Activated B cell treated with CpG ODN at 0.5 μM for 24 hours (primary cell): Measurements from ENCODE around the gene DAB1. TPM values are rescaled to one million over a fixed set of nuclear protein-coding genes. Genes with fewer than 3 reads are reported as not detected.

ENCODE experiments used
- ATAC-seq: fragments of 200-7000 bp; cut with Tn5 transposase; one replicate; pipeline ENCODE4 v1.10.0; 2021; ENCODE audit warnings: low read depth, mild to moderate bottlenecking, moderate library complexity
- CTCF ChIA-PET: fragments of 350-600 bp; sonication (Branson Sonifier 250); formaldehyde crosslinking; loops from one replicate; lab custom pipeline; 2021; ENCODE audit warnings: antibody characterized with exemption; lab: Charles Lee
- POLR2A ChIA-PET: fragments of 350-600 bp; sonication (Branson Sonifier 250); formaldehyde crosslinking; loops from one replicate; lab custom pipeline; 2021; ENCODE audit warnings: antibody characterized with exemption; lab: Charles Lee
- DNase-seq: peaks from one replicate; pipeline ENCODE4 v3.0.0; 2022
- H3K27ac Mint-ChIP-seq: one replicate; pipeline ENCODE4 v1.8.0; 2020; ENCODE audit warnings: mixed read lengths
- H3K27me3 Mint-ChIP-seq: one replicate; pipeline ENCODE4 v1.8.0; 2021; ENCODE audit warnings: mixed read lengths
- H3K36me3 Mint-ChIP-seq: one replicate; pipeline ENCODE4 v1.8.0; 2021; ENCODE audit warnings: low read depth, mixed read lengths
- H3K4me1 Mint-ChIP-seq: one replicate; pipeline ENCODE4 v1.8.0; 2021; ENCODE audit warnings: mixed read lengths
- H3K4me3 Mint-ChIP-seq: one replicate; pipeline ENCODE4 v1.8.0; 2020; ENCODE audit warnings: mild to moderate bottlenecking, mixed read lengths
- H3K9me3 Mint-ChIP-seq: one replicate; pipeline ENCODE4 v1.8.0; 2020; ENCODE audit warnings: mixed read lengths
- intact Hi-C: fragments of 100-400 bp; cut with micrococcal nuclease; formaldehyde crosslinking; loops from one replicate; pipeline ENCODE4 v1.15.1; 2024
- total RNA-seq: library from RNA; stranded (reverse); gene quantifications from 2 replicates; pipeline ENCODE4 v1.2.3, GENCODE V29; 2022
- TF ChIP-seq, protein P1 (sequence below): fragments of 200-600 bp; IDR thresholded peaks from one replicate; pipeline ENCODE4 v1.8.0; 2022; ENCODE audit warnings: antibody characterized with exemption, mild to moderate bottlenecking

The DAB1 gene
- total RNA-seq, 1 donor from 2014 or later, result not detected

DNA sequence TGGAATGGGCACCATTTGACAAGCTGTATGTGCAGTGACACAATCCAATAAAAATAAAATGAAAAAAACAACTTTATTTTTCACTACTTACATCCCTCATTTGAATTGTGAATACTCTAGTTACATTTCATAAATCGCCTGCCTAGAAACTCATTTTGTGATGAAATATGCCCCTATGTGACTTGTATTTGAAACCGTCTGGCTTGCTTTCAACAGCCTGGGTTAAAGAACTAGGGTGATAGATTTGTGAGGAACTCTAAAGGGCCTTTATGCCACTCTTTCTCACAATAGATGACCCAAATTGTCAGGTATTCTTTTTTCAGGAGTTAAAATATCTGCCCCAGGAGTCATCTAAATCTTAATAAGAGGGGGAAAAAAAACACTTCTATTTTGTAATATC is 137.9 kb downstream of the DAB1 start:
- Mint-ChIP-seq H3K36me3 (no peaks in the 10 kb centered on the region), H3K4me1 (no peaks in the 10 kb centered on the region), H3K27me3 (peaks cover 13% of the 10 kb centered on the region), H3K9me3 (no peaks in the 10 kb centered on the region), H3K4me3 (no peak overlapping the region), H3K27ac (no peak overlapping the region)
- CTCF ChIA-PET, result no interaction called here
- ATAC-seq (no peak), DNase-seq (no peak)
- TF ChIP-seq, protein P1, sequence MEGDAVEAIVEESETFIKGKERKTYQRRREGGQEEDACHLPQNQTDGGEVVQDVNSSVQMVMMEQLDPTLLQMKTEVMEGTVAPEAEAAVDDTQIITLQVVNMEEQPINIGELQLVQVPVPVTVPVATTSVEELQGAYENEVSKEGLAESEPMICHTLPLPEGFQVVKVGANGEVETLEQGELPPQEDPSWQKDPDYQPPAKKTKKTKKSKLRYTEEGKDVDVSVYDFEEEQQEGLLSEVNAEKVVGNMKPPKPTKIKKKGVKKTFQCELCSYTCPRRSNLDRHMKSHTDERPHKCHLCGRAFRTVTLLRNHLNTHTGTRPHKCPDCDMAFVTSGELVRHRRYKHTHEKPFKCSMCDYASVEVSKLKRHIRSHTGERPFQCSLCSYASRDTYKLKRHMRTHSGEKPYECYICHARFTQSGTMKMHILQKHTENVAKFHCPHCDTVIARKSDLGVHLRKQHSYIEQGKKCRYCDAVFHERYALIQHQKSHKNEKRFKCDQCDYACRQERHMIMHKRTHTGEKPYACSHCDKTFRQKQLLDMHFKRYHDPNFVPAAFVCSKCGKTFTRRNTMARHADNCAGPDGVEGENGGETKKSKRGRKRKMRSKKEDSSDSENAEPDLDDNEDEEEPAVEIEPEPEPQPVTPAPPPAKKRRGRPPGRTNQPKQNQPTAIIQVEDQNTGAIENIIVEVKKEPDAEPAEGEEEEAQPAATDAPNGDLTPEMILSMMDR, result no peak
- intact Hi-C loops, result no loop called here
- POLR2A ChIA-PET, result no interaction called here

DNA sequence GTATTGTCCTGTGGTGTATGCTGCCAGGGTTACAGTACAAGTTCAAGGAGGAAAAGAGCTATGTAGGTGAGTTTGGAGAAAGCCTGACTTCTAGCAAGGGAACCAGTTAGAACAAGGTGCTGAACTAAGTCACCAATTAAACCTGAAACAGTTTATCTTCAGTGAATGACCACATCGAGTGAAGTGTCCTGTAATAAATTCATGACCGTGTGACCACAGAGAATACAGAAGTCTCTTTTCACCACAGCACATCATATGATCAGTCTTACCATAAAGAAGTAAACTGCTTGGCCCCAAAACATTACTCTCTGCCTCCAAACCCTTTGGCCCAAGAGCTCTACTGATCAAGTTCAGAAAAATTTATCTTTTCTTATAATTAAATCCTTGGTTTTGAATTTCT is 141.4 kb downstream of the DAB1 start:
- CTCF ChIA-PET, result no interaction called here
- no peak for ATAC-seq
- intact Hi-C loops, result no loop called here
- no peak overlapping the region for H3K27ac Mint-ChIP-seq
- H3K27me3 Mint-ChIP-seq, result peaks cover 5% of the 10 kb centered on the region
- TF ChIP-seq, protein P1, result no peak
- POLR2A ChIA-PET, result interaction anchor here (0.7 kb wide), 1 partner anchor 1264 kb away, joined by 4 read pairs; no protein-coding TSS in a partner anchor
- H3K4me1 Mint-ChIP-seq, result no peaks in the 10 kb centered on the region
- DNase-seq, result no peak
- no peaks in the 10 kb centered on the region for H3K36me3 Mint-ChIP-seq
- H3K4me3 Mint-ChIP-seq, result no peak overlapping the region
- H3K9me3 Mint-ChIP-seq, result no peaks in the 10 kb centered on the region

DNA sequence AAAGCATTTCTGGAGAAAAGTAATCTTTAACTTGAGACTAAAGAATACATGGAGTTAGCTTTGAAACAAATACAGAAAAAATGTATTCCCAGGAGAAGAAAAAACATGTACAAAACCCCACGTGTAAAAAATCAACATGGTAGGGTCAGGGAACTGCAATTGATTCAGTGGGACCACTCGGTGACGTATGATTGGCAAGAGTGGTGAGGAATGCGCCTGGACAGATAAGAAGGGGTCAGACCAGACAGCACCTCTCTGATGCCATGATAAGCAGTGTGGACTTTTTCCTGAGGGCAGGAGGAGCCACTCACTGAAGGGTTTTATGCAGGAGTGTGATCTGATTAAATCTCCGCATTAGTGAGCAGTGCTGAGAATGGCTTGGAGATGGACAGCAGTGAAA is 142.5 kb downstream of the DAB1 start:
- no peaks in the 10 kb centered on the region for H3K4me1 Mint-ChIP-seq
- no peak overlapping the region for H3K27ac Mint-ChIP-seq
- no peaks in the 10 kb centered on the region for H3K36me3 Mint-ChIP-seq
- no peak overlapping the region for H3K4me3 Mint-ChIP-seq
- ATAC-seq (no peak), DNase-seq (no peak)
- ChIA-PET CTCF (no interaction called here), POLR2A (no interaction called here)
- H3K27me3 Mint-ChIP-seq, result peaks cover 5% of the 10 kb centered on the region
- intact Hi-C loops, result no loop called here
- H3K9me3 Mint-ChIP-seq, result no peaks in the 10 kb centered on the region
- TF ChIP-seq, protein P1, result no peak

DNA sequence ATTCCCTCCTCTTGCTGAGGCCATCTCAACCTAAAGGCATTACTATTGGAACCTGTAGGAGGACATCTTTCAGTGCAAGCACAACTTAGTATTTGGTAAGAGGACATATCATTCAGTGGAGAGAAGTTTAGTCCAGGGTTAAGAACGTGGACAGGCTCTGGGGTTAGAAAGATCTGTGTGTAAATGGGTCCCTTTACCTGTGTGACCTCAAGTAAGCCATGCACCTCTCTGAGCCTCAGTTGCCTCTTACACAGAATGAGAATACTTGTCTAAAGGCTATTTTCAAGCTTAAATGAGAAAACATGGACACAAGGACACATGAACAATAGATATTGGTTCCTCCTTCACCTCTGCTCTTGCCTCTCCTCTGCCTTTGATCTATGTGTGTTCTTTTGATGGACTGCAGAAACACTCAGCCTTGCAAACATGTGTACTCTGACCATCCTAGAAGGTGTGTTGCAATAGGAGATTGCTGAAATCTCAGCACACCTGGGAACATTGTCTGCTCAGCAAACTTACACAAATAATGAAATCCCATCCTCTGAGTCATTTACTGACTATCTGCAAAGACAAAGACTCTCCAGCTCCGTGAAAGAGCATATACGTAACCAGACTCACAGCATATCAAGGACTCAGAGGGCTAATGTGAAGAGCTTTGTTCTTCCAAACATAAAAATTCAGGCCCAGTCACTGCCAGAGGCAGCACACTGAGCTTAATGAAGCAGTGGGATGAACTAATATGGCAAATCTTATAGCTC is 143.8 kb downstream of the DAB1 start:
- POLR2A ChIA-PET, result no interaction called here
- H3K27ac Mint-ChIP-seq, result no peak overlapping the region
- no peak overlapping the region for H3K4me3 Mint-ChIP-seq
- no peaks in the 10 kb centered on the region for H3K36me3 Mint-ChIP-seq
- intact Hi-C loops, result no loop called here
- TF ChIP-seq, protein P1, result no peak
- CTCF ChIA-PET, result no interaction called here
- H3K9me3 Mint-ChIP-seq, result no peaks in the 10 kb centered on the region
- DNase-seq (no peak), ATAC-seq (no peak)
- H3K4me1 Mint-ChIP-seq, result no peaks in the 10 kb centered on the region
- peaks cover 2% of the 10 kb centered on the region for H3K27me3 Mint-ChIP-seq

DNA sequence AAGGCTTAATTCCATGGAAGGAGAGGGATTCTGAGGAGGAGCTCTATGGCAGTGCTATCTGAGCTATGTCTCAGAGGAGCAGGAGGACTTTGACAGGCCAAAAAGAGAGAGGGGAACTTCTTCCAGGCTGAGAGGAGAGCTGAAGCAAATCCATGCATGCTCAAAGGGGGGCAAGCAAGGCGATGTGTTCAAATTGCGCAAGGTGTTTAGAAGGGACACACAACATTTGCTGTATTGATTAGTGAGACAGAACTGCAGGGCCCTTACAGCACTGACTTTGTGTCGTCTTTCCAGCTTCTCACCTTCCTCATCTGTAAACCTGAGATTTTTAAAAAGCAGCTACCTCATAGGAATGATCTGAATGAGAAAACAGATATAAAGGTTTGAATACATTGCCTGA is 145.3 kb downstream of the DAB1 start:
- intact Hi-C loops, result no loop called here
- DNase-seq (no peak), ATAC-seq (no peak)
- H3K4me3 Mint-ChIP-seq, result no peak overlapping the region
- H3K9me3 Mint-ChIP-seq, result peaks cover 2% of the 10 kb centered on the region
- no peak overlapping the region for H3K27ac Mint-ChIP-seq
- CTCF ChIA-PET, result no interaction called here
- TF ChIP-seq, protein P1, result no peak
- H3K36me3 Mint-ChIP-seq, result no peaks in the 10 kb centered on the region
- no peaks in the 10 kb centered on the region for H3K4me1 Mint-ChIP-seq
- POLR2A ChIA-PET, result no interaction called here
- H3K27me3 Mint-ChIP-seq, result peaks cover 2% of the 10 kb centered on the region
